K562 (cell line): ENCODE measurements around the gene ANO2. TPM values are rescaled to one million over a fixed set of nuclear protein-coding genes. Genes with fewer than 3 reads are reported as not detected.

ENCODE experiments used
- ATAC-seq: fragments of 200-7000 bp; cut with Tn5 transposase; 3 replicates; pipeline ENCODE4 v1.9.1; 2020; ENCODE audit warnings: moderate library complexity
- BruUV-seq: library from RNA; stranded (reverse); fragments of 400-500 nt; replicated peaks from 2 replicates; lab custom pipeline; 2021; lab: Mats Ljungman, UMichigan
- CTCF ChIA-PET: fragments of 300-600 bp; formaldehyde crosslinking; extraction: SDS; loops from one replicate; lab custom pipeline; 2021; ENCODE audit warnings: low intra/inter-chr PET ratio; lab: Yijun Ruan, JAX
- POLR2A ChIA-PET: fragments of 300-600, 350-650 bp; sonication (Branson Sonifier 250); formaldehyde crosslinking; extraction: SDS; loops from one replicate; lab custom pipeline; 2021; ENCODE audit warnings: antibody characterized with exemption, inconsistent platforms; lab: Yijun Ruan, JAX
- DNase-seq, 4 experiments: peaks; one replicate each; pipeline versions ENCODE4 v3.0.0 to v3.0.0-alpha.2; 2011 to 2018; ENCODE audit warnings: low spot score in 3 of 4, mixed read lengths in 3 of 4; ENCODE audit errors: extremely low read depth in 1 of 4
- FAIRE-seq: peaks from 2 replicates; lab custom pipeline; 2011; peaks lifted over from hg19 to GRCh38; lab: Jason Lieb, UNC
- H2AFZ ChIP-seq: 2 replicates; pipeline ENCODE4 v1.6.0; 2011; ENCODE audit warnings: low read depth, low read length, control low read depth, inconsistent platforms
- H3K27ac ChIP-seq: fragments of 200-600 bp; 3 replicates; pipeline ENCODE4 v1.8.0; 2011; ENCODE audit warnings: low read depth, mild to moderate bottlenecking, control low read depth, inconsistent platforms, low read length, moderate library complexity, mixed read lengths; ENCODE audit errors: extremely low read depth
- H3K27me3 ChIP-seq, 2 experiments: fragments of 300-600 bp in 1 of 2; 2 replicates in 1 of 2; 3 replicates in 1 of 2; pipeline versions ENCODE4 v1.6.0 to v1.8.0; 2011; ENCODE audit warnings: inconsistent platforms in 2 of 2, low read length in 2 of 2, mild to moderate bottlenecking in 1 of 2, mixed read lengths in 1 of 2, moderate library complexity in 1 of 2; ENCODE audit not compliant: control insufficient read depth in 2 of 2, insufficient read depth in 2 of 2
- H3K36me3 ChIP-seq: fragments of 300-600 bp; 3 replicates; pipeline ENCODE4 v1.8.0; 2011; ENCODE audit warnings: mild to moderate bottlenecking, low read length, inconsistent platforms; ENCODE audit not compliant: control insufficient read depth, insufficient read depth
- H3K4me1 ChIP-seq, 2 experiments: fragments of 200-600 bp in 1 of 2; replicated peaks in 1 of 2; 2 replicates in 1 of 2; 3 replicates in 1 of 2; pipeline versions ENCODE4 v1.5.1 to v1.8.0; 2011; ENCODE audit warnings: inconsistent platforms in 2 of 2, low read length in 2 of 2, mild to moderate bottlenecking in 1 of 2, mixed read lengths in 1 of 2, moderate library complexity in 1 of 2; ENCODE audit not compliant: control insufficient read depth in 2 of 2, insufficient read depth in 2 of 2
- H3K4me2 ChIP-seq: 2 replicates; pipeline ENCODE4 v1.6.1; 2011; ENCODE audit warnings: low read length, control low read depth, inconsistent platforms, mixed read lengths; ENCODE audit not compliant: insufficient read depth
- H3K4me3 ChIP-seq: fragments of 200-600 bp; sonication (generic), shearing (Covaris generic); 2 replicates; pipeline ENCODE4 v1.5.1; 2016; ENCODE audit warnings: control low read depth, inconsistent platforms
- H3K79me2 ChIP-seq: fragments of 200-600 bp; 3 replicates; pipeline ENCODE4 v1.8.0; 2011; ENCODE audit warnings: low read length, inconsistent platforms; ENCODE audit not compliant: control insufficient read depth, insufficient read depth
- H3K9ac ChIP-seq, 2 experiments: 2 replicates each; pipeline versions ENCODE4 v1.6.0 to v1.6.1; 2011; ENCODE audit warnings: low read depth in 2 of 2, low read length in 2 of 2, control low read depth in 1 of 2, inconsistent platforms in 1 of 2, mild to moderate bottlenecking in 1 of 2, mixed read lengths in 1 of 2; ENCODE audit not compliant: insufficient read depth in 1 of 2
- H3K9me1 ChIP-seq: one replicate; pipeline ENCODE4 v1.6.0; 2011; ENCODE audit warnings: inconsistent platforms, mild to moderate bottlenecking, low read length, moderate library complexity; ENCODE audit not compliant: control insufficient read depth, insufficient read depth
- H3K9me3 ChIP-seq: replicated peaks from 2 replicates; pipeline ENCODE4 v1.5.1; 2011; ENCODE audit warnings: low read depth, low read length, inconsistent platforms; ENCODE audit not compliant: control insufficient read depth, insufficient read depth
- H4K20me1 ChIP-seq: replicated peaks from 2 replicates; pipeline ENCODE4 v1.6.1; 2011; ENCODE audit warnings: low read length, inconsistent platforms, mixed read lengths; ENCODE audit not compliant: control insufficient read depth, insufficient read depth
- ARHGAP35 ChIP-seq: fragments of 450-650 bp; IDR thresholded peaks from 2 replicates; pipeline ENCODE4 v1.6.1; 2018; ENCODE audit not compliant: partially characterized antibody
- DDX20 ChIP-seq: fragments of 450-650 bp; IDR thresholded peaks from 2 replicates; pipeline ENCODE4 v1.6.1; 2016; ENCODE audit warnings: missing genetic modification characterization, low read depth, mild to moderate bottlenecking, missing compliant biosample characterization, moderate library complexity
- ELF2 ChIP-seq: fragments of 250-450 bp; sonication (Bioruptor Pico); IDR thresholded peaks from 2 replicates; pipeline ENCODE4 v1.5.0; 2021; ENCODE audit warnings: mild to moderate bottlenecking
- FOS ChIP-seq: IDR thresholded peaks from 3 replicates; pipeline ENCODE4 v1.6.1; 2011; ENCODE audit not compliant: insufficient read length; ENCODE audit errors: extremely low read depth
- HEY1 ChIP-seq: fragments of 250-450 bp; sonication (Bioruptor Pico); IDR thresholded peaks from 2 replicates; pipeline ENCODE4 v1.5.0; 2020; ENCODE audit warnings: mild to moderate bottlenecking, moderate library complexity, borderline replicate concordance
- MCM3 ChIP-seq: fragments of 450-650 bp; IDR thresholded peaks from 2 replicates; pipeline ENCODE4 v1.6.1; 2016
- NEUROD1 ChIP-seq: fragments of 150-350 bp; IDR thresholded peaks from 2 replicates; pipeline ENCODE4 v1.6.1; 2014; ENCODE audit warnings: borderline replicate concordance, low read length, low read depth; ENCODE audit not compliant: partially characterized antibody
- PRMT5 ChIP-seq: sonication (generic); formaldehyde crosslinking; IDR thresholded peaks from 2 replicates; pipeline ENCODE4 v1.5.0; 2020; ENCODE audit warnings: missing genetic modification reagents
- PURB ChIP-seq: sonication (generic); formaldehyde crosslinking; IDR thresholded peaks from 2 replicates; pipeline ENCODE4 v1.9.0; 2021; ENCODE audit warnings: low read depth, mild to moderate bottlenecking, missing genetic modification reagents
- SAFB ChIP-seq: fragments of 200-400 bp; formaldehyde crosslinking; IDR thresholded peaks from 2 replicates; pipeline ENCODE4 v1.6.1; 2017; ENCODE audit warnings: low read depth, low read length, borderline replicate concordance
- SUPT5H ChIP-seq: fragments of 450-650 bp; IDR thresholded peaks from 2 replicates; pipeline ENCODE4 v1.6.1; 2016
- TCF3 ChIP-seq: sonication (generic); formaldehyde crosslinking; IDR thresholded peaks from 2 replicates; pipeline ENCODE4 v1.4.0; 2020; ENCODE audit warnings: mild to moderate bottlenecking, missing genetic modification reagents
- TCF7L2 ChIP-seq: fragments of 150-350 bp; IDR thresholded peaks from 2 replicates; pipeline ENCODE4 v1.6.1; 2016; ENCODE audit warnings: low read depth, mild to moderate bottlenecking, low read length, moderate library complexity
- ZNF778 ChIP-seq: fragments of 450-650 bp; formaldehyde crosslinking; IDR thresholded peaks from 2 replicates; pipeline ENCODE4 v1.4.0; 2020; ENCODE audit warnings: mild to moderate bottlenecking, moderate library complexity
- ZSCAN32 ChIP-seq: fragments of 450-650 bp; formaldehyde crosslinking; IDR thresholded peaks from 2 replicates; pipeline ENCODE4 v1.4.0; 2020; ENCODE audit warnings: mild to moderate bottlenecking, moderate library complexity
- WGBS: fragments of 100-300 bp; shearing (Covaris generic); methylation state at CpG from one replicate; pipeline ENCODE4 v1.1.6; 2016; ENCODE audit warnings: low coverage, mixed read lengths; ENCODE audit not compliant: insufficient coverage; ENCODE audit errors: missing lambda C conversion rate; 5-methylcytosine and 5-hydroxymethylcytosine counted together
- in situ Hi-C: fragments of 300-500 bp; cut with MboI; formaldehyde crosslinking; loops from 4 replicates; pipeline ENCODE4 v1.15.0; 2018; ENCODE audit warnings: inconsistent platforms, mixed read lengths
- intact Hi-C: fragments of 100-400 bp; cut with micrococcal nuclease; formaldehyde crosslinking; loops from 2 replicates; pipeline ENCODE4 v1.14.2; 2022
- polyA plus RNA-seq, 8 experiments: library from polyadenylated mRNA; depleted of rRNA in 4 of 8; stranded (reverse) in 5 of 8; unstranded in 3 of 8; fragments of >200 nt; fragmentation: Nextera tagmentation in 2 of 8; fragmentation: Illumina TruSeq in 1 of 8; extraction: Ambion mirVana in 2 of 8; extraction: Trizol in 1 of 8; gene quantifications; 2 replicates each; pipeline versions ENCODE4 v1.2.1 to v1.2.3, GENCODE V29; 2011 to 2014; ENCODE audit warnings: inconsistent platforms in 1 of 8, missing spikeins in 1 of 8
- total RNA-seq, 7 experiments: library from RNA; depleted of rRNA in 6 of 7; stranded (reverse); fragments of >200 nt in 6 of 7; fragmentation: Illumina TruSeq in 2 of 7; extraction: Trizol in 2 of 7; gene quantifications; 2 replicates each; pipeline versions ENCODE4 v1.2.1 to v1.2.3, GENCODE V29; 2011 to 2021; ENCODE audit warnings: low replicate concordance in 1 of 7
- TF ChIP-seq, protein P1 (sequence below): fragments of 250-450 bp; sonication (Bioruptor Pico); IDR thresholded peaks from 2 replicates; pipeline ENCODE4 v1.8.0; 2022; ENCODE audit warnings: moderate library complexity, mild to moderate bottlenecking, inconsistent platforms
- TF ChIP-seq, protein P2 (sequence below): fragments of 250-450 bp; sonication (Bioruptor Pico); IDR thresholded peaks from 2 replicates; pipeline ENCODE4 v1.4.0; 2020

ANO2 gene
- total and polyA plus RNA-seq, 9 of the 15 experiments (the other 6 are each of a cell fraction or from before 2014, with no cell fraction given): 0.64 TPM; not detected in 8

DNA sequence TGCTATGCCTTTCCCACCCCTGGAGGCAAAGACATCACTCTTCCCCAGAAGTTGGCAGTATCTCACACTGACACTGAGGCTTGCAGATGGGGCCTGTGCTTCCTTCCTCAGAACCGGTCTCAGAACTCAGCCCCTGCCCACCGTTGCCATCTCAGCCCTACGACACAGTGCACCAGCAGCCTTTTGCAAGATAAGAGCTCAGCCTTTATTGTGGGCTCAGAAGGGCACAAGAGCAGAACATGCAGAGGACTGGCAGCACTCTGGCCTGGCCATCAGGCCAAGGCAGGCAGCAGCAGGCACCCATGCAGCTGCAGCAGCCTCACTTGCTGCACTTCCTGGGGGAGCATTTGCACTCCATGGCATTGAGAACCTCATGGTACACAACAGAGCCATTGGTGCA lies 3.6 kb upstream of the ANO2 start (continued):
- TF ChIP-seq ELF2 (CRISPR knock-in tag) (no peak), MCM3 (no peak), ARHGAP35 (no peak), HEY1 (no peak)

DNA sequence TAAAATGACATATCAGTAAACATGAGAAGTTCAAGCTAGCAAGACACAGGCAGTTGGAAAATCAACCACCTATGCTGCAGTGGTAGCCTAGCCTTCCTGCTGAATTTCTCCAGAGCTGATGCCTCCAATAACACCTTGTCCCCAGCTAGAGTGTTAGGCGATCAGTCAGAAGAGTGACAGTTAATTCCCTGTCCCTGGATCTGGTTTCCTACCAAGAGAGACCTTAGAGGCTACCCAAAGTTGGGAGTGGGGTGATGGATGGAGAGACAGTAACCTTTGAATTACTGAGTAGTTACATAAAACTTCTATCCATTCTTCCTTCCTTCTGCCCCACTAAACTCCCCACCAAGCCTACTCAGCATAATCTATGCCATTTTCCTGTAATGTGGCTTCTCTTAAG lies 1.9 kb upstream of the ANO2 start:
- WGBS: 9% methylated on average over 1 of the region's 1 CpG
- no peak overlapping the region for H3K9ac ChIP-seq
- BruUV-seq: no TSS peak
- H3K4me1 ChIP-seq: 0 out of 5 replicates have a peak, but pooled peaks cover 0 to 6% of the 10 kb centered on the region in 2 experiments
- in situ Hi-C loops: no loop called here
- intact Hi-C loops: no loop called here
- ChIA-PET CTCF (interaction anchor here (0.7 kb wide), 1 partner anchor 42 kb away, joined by 3 read pairs; no protein-coding TSS in a partner anchor), POLR2A (no interaction called here)
- H3K79me2 ChIP-seq: no peaks in the 10 kb centered on the region
- no peaks in the 10 kb centered on the region for H3K9me1 ChIP-seq
- H3K36me3 ChIP-seq: no peaks in the 10 kb centered on the region
- H2AFZ ChIP-seq: no peak overlapping the region
- FAIRE-seq (no peak), DNase-seq (no peak), ATAC-seq (no peak)
- no peak overlapping the region for H3K4me2 ChIP-seq
- H3K4me3 ChIP-seq: no peak overlapping the region
- no peaks in the 10 kb centered on the region for H4K20me1 ChIP-seq
- H3K27ac ChIP-seq: no peak overlapping the region
- no peaks in the 10 kb centered on the region for H3K9me3 ChIP-seq
- H3K27me3 ChIP-seq: peaks cover 0 to 27% of the 10 kb centered on the region in 2 experiments; a peak in 2 of 5 replicates
- TF ChIP-seq SUPT5H (no peak), DDX20 (tag) (no peak), NEUROD1 (no peak), TCF7L2 (no peak), ZSCAN32 (CRISPR knock-in tag) (no peak), PRMT5 (CRISPR knock-in tag) (no peak), FOS (no peak), TCF3 (CRISPR knock-in tag) (no peak), ZNF778 (CRISPR knock-in tag) (no peak), SAFB (no peak), PURB (no peak)
- TF ChIP-seq, protein P1, sequence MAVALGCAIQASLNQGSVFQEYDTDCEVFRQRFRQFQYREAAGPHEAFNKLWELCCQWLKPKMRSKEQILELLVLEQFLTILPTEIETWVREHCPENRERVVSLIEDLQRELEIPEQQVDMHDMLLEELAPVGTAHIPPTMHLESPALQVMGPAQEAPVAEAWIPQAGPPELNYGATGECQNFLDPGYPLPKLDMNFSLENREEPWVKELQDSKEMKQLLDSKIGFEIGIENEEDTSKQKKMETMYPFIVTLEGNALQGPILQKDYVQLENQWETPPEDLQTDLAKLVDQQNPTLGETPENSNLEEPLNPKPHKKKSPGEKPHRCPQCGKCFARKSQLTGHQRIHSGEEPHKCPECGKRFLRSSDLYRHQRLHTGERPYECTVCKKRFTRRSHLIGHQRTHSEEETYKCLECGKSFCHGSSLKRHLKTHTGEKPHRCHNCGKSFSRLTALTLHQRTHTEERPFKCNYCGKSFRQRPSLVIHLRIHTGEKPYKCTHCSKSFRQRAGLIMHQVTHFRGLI (CRISPR knock-in tag): no peak
- TF ChIP-seq, protein P2, sequence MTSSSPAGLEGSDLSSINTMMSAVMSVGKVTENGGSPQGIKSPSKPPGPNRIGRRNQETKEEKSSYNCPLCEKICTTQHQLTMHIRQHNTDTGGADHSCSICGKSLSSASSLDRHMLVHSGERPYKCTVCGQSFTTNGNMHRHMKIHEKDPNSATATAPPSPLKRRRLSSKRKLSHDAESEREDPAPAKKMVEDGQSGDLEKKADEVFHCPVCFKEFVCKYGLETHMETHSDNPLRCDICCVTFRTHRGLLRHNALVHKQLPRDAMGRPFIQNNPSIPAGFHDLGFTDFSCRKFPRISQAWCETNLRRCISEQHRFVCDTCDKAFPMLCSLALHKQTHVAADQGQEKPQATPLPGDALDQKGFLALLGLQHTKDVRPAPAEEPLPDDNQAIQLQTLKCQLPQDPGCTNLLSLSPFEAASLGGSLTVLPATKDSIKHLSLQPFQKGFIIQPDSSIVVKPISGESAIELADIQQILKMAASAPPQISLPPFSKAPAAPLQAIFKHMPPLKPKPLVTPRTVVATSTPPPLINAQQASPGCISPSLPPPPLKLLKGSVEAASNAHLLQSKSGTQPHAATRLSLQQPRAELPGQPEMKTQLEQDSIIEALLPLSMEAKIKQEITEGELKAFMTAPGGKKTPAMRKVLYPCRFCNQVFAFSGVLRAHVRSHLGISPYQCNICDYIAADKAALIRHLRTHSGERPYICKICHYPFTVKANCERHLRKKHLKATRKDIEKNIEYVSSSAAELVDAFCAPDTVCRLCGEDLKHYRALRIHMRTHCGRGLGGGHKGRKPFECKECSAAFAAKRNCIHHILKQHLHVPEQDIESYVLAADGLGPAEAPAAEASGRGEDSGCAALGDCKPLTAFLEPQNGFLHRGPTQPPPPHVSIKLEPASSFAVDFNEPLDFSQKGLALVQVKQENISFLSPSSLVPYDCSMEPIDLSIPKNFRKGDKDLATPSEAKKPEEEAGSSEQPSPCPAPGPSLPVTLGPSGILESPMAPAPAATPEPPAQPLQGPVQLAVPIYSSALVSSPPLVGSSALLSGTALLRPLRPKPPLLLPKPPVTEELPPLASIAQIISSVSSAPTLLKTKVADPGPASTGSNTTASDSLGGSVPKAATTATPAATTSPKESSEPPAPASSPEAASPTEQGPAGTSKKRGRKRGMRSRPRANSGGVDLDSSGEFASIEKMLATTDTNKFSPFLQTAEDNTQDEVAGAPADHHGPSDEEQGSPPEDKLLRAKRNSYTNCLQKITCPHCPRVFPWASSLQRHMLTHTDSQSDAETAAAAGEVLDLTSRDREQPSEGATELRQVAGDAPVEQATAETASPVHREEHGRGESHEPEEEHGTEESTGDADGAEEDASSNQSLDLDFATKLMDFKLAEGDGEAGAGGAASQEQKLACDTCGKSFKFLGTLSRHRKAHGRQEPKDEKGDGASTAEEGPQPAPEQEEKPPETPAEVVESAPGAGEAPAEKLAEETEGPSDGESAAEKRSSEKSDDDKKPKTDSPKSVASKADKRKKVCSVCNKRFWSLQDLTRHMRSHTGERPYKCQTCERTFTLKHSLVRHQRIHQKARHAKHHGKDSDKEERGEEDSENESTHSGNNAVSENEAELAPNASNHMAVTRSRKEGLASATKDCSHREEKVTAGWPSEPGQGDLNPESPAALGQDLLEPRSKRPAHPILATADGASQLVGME (CRISPR knock-in tag): no peak
